Measurements from ENCODE around the gene PLEKHG3. TPM values are rescaled to one million over a fixed set of nuclear protein-coding genes. Genes with fewer than 3 reads are reported as not detected.
A peak's percentile ranks its signal among the peaks of the same experiment; 100 is the strongest.

The PLEKHG3 gene
- total and polyA plus RNA-seq, 7 donors, result 1.9 to 8.2 (median 5.2) TPM

GRCh38 chr14:64719601-64720000, 15.4 kb downstream of the PLEKHG3 start:
- TF ChIP-seq CTCF (IDR thresholded peaks at IDR 0.05), result no peak
- Histone ChIP-seq H3K4me1 (peaks cover 24% of the 10 kb centered on the region), H3K27ac (no peak overlapping the region), H3K27me3 (ENCODE audit: insufficient read depth in 3 of 3, low read length in 2 of 3) (no peaks in the 10 kb centered on the region), H3K9me3 (no peaks in the 10 kb centered on the region), H3K36me3 (ENCODE audit: insufficient read depth in 1 of 2, low read depth in 1 of 2) (no peaks in the 10 kb centered on the region), H3K4me3 (no peak overlapping the region)
- ATAC-seq, result no peak
- no peak for DNase-seq
- intact Hi-C loops (cut with DNase I), result no loop called here
- 86 to 93% (median 90%) methylated on average over 7 of the region's 7 CpGs for WGBS, 3 donors

GRCh38 chr14:64720131-64720576, 15.9 kb downstream of the PLEKHG3 start:
- ATAC-seq (no peak), DNase-seq (peak in 1 of 2 donors; percentile 13)
- TF ChIP-seq CTCF (IDR thresholded peaks at IDR 0.05), result no peak
- Histone ChIP-seq H3K4me3 (no peak overlapping the region), H3K4me1 (peaks cover 24% of the 10 kb centered on the region), H3K27me3 (ENCODE audit: insufficient read depth in 3 of 3, low read length in 2 of 3) (no peaks in the 10 kb centered on the region), H3K9me3 (no peaks in the 10 kb centered on the region), H3K27ac (no peak overlapping the region), H3K36me3 (ENCODE audit: insufficient read depth in 1 of 2, low read depth in 1 of 2) (no peaks in the 10 kb centered on the region)
- WGBS, 3 donors, result 84 to 88% (median 86%) methylated on average over 7 of the region's 7 CpGs
- intact Hi-C loops (cut with DNase I), result no loop called here

GRCh38 chr14:64721391-64721791, 17.2 kb downstream of the PLEKHG3 start:
- no peaks in the 10 kb centered on the region for H3K36me3 ChIP-seq (ENCODE audit: insufficient read depth in 1 of 2, low read depth in 1 of 2)
- DNase-seq, result peak; percentile 53 to 75
- no peak for TF ChIP-seq CTCF (IDR thresholded peaks at IDR 0.05)
- peak in 3 of 4 donors; percentile 26 to 43 (median 27) for ATAC-seq
- H3K9me3 ChIP-seq, result no peaks in the 10 kb centered on the region
- intact Hi-C loops (cut with DNase I), result no loop called here
- no peak overlapping the region for H3K4me3 ChIP-seq
- WGBS, 3 donors, result 38 to 53% (median 51%) methylated on average over 5 of the region's 5 CpGs
- H3K4me1 ChIP-seq, result peaks cover 24% of the 10 kb centered on the region
- H3K27ac ChIP-seq, result peak overlapping the region; percentile 41
- no peaks in the 10 kb centered on the region for H3K27me3 ChIP-seq (ENCODE audit: insufficient read depth in 3 of 3, low read length in 2 of 3)

- Histone ChIP-seq H3K27ac (peak overlapping the region; percentile 41), H3K27me3 (ENCODE audit: insufficient read depth in 3 of 3, low read length in 2 of 3) (no peaks in the 10 kb centered on the region), H3K4me3 (no peak overlapping the region), H3K36me3 (ENCODE audit: insufficient read depth in 1 of 2, low read depth in 1 of 2) (no peaks in the 10 kb centered on the region), H3K4me1 (peaks cover 24% of the 10 kb centered on the region), H3K9me3 (no peaks in the 10 kb centered on the region)
- no peak for DNase-seq
- intact Hi-C loops (cut with DNase I), result no loop called here
- ATAC-seq, result no peak
- 70 to 76% (median 73%) methylated on average over 9 of the region's 9 CpGs for WGBS, 3 donors
- no peak for TF ChIP-seq CTCF (IDR thresholded peaks at IDR 0.05)
Measured at GRCh38 chr14:64721899-64722298, 17.7 kb downstream of the PLEKHG3 start.

GRCh38 chr14:64722842-64723447, 18.7 kb downstream of the PLEKHG3 start:
- ATAC-seq (no peak), DNase-seq (peak in 1 of 2 donors; percentile 36)
- intact Hi-C loops (cut with DNase I), result no loop called here
- H3K9me3 ChIP-seq, result no peaks in the 10 kb centered on the region
- WGBS, 3 donors, result 89 to 93% (median 93%) methylated on average over 5 of the region's 5 CpGs
- H3K4me3 ChIP-seq, result no peak overlapping the region
- no peaks in the 10 kb centered on the region for H3K27me3 ChIP-seq (ENCODE audit: insufficient read depth in 3 of 3, low read length in 2 of 3)
- H3K27ac ChIP-seq, result peak overlapping the region; percentile 41
- peaks cover 0 to 4% of the 10 kb centered on the region in 2 donors for H3K36me3 ChIP-seq (ENCODE audit: insufficient read depth in 1 of 2, low read depth in 1 of 2)
- TF ChIP-seq CTCF (IDR thresholded peaks at IDR 0.05), result no peak
- peaks cover 14% of the 10 kb centered on the region for H3K4me1 ChIP-seq
